Common myeloid progenitor, CD34-positive (primary cell): Measurements from ENCODE around the gene MAZ.
A peak's percentile ranks its signal among the peaks of the same experiment; 100 is the strongest.

ENCODE experiments used
- CTCF ChIA-PET: fragments of 350-600 bp; sonication (Branson Sonifier 250); formaldehyde crosslinking; loops from one replicate; lab custom pipeline; 2021; ENCODE audit warnings: antibody characterized with exemption; lab: Charles Lee
- POLR2A ChIA-PET: fragments of 350-600 bp; sonication (Branson Sonifier 250); formaldehyde crosslinking; loops from one replicate; lab custom pipeline; 2021; ENCODE audit warnings: antibody characterized with exemption; lab: Charles Lee
- DNase-seq, 3 donors: peaks; one replicate each; pipeline versions ENCODE4 v3.0.0 to v3.0.0-alpha.2; 2013
- H3K27ac ChIP-seq, 2 experiments: 1 replicate in 1 of 2; 2 replicates in 1 of 2; pipeline ENCODE4 v1.7.0; 2013; ENCODE audit warnings: inconsistent platforms in 2 of 2, low read length in 2 of 2, mild to moderate bottlenecking in 2 of 2, low read depth in 1 of 2, moderate library complexity in 1 of 2; ENCODE audit not compliant: severe bottlenecking in 2 of 2, insufficient read depth in 1 of 2, poor library complexity in 1 of 2
- H3K27me3 ChIP-seq, 5 experiments: replicated peaks in 2 of 5; 1 replicate in 3 of 5; 2 replicates in 2 of 5; pipeline versions ENCODE4 v1.6.1 to v1.7.0; 2013; ENCODE audit warnings: low read length in 4 of 5, mild to moderate bottlenecking in 2 of 5, moderate library complexity in 2 of 5, inconsistent platforms in 1 of 5; ENCODE audit not compliant: insufficient read depth in 5 of 5, control insufficient read depth in 4 of 5
- H3K36me3 ChIP-seq, 4 experiments: 1 replicate in 2 of 4; 2 replicates in 2 of 4; pipeline versions ENCODE4 v1.6.1 to v1.7.0; 2013; ENCODE audit warnings: low read length in 3 of 4, control low read depth in 1 of 4, mild to moderate bottlenecking in 1 of 4; ENCODE audit not compliant: control insufficient read depth in 4 of 4, insufficient read depth in 4 of 4
- H3K4me1 ChIP-seq, 4 experiments: 1 replicate in 3 of 4; 2 replicates in 1 of 4; pipeline versions ENCODE4 v1.6.1 to v1.7.1; 2013; ENCODE audit warnings: low read length in 3 of 4, mild to moderate bottlenecking in 3 of 4, control low read depth in 1 of 4, inconsistent platforms in 1 of 4, moderate library complexity in 1 of 4; ENCODE audit not compliant: control insufficient read depth in 4 of 4, insufficient read depth in 4 of 4; ENCODE audit errors: control extremely low read depth in 1 of 4
- H3K4me3 ChIP-seq, 7 experiments: 1 replicate in 4 of 7; 2 replicates in 3 of 7; pipeline versions ENCODE4 v1.5.1 to v1.7.0; 2013; ENCODE audit warnings: mild to moderate bottlenecking in 7 of 7, low read length in 6 of 7, moderate library complexity in 6 of 7, inconsistent platforms in 2 of 7, low read depth in 2 of 7, control low read depth in 1 of 7; ENCODE audit not compliant: insufficient read depth in 4 of 7, control insufficient read depth in 1 of 7; ENCODE audit errors: extremely low read depth in 1 of 7
- H3K9me3 ChIP-seq, 5 experiments: 1 replicate in 4 of 5; 2 replicates in 1 of 5; pipeline versions ENCODE4 v1.6.1 to v1.7.1; 2013; ENCODE audit warnings: low read length in 4 of 5, mild to moderate bottlenecking in 2 of 5, inconsistent platforms in 1 of 5, low read depth in 1 of 5, moderate library complexity in 1 of 5; ENCODE audit not compliant: control insufficient read depth in 4 of 5, insufficient read depth in 2 of 5; ENCODE audit errors: control extremely low read depth in 1 of 5
- WGBS: methylation state at CpG from one replicate; pipeline ENCODE4 v1.1.5; 2013; ENCODE audit not compliant: insufficient coverage; 5-methylcytosine and 5-hydroxymethylcytosine counted together

The MAZ gene

DNA sequence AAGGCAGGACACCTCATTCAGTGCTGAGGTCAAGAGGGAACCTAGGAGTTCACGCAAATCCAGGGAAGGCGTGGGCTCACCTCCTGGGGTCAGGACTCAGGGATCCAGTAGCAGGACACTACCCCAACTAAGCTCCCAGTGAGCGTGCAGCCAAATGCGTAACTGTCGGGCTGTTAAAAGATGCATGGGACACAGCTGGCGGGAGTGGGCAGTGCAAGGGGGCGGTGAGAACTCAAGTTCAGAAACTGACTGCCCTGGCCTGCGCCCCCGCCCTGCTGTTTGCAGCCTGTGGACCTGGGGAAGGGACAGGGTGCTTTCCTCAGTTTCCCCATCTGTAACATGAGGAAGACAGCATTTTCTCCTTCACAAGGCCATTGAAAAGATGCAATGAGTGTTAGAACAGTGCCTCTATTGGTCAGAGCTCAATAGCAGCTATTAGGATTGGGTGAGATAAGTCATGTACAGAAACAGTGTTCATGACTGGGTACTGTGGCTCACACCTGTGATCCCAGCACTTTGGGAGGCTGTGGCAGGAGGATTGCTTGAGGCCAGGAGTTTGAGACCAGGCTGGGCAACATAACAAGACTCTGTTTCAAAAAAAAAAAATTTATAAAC, 36.5 kb downstream of the MAZ start:
- Histone ChIP-seq H3K27me3 (no peaks in the 10 kb centered on the region), H3K4me3 (no peak overlapping the region), H3K9me3 (no peaks in the 10 kb centered on the region), H3K36me3 (peaks cover 0 to 75% (median 24%) of the 10 kb centered on the region in 4 experiments), H3K4me1 (no peaks in the 10 kb centered on the region), H3K27ac (no peak overlapping the region)
- ChIA-PET POLR2A (interaction anchor here (0.7 kb wide), 1 partner anchor 665 kb away, joined by 3 read pairs; no protein-coding TSS in a partner anchor), CTCF (interaction anchor here (0.6 to 1.7 kb wide), 2 partner anchors 14 to 18 kb away, joined by 3 to 4 read pairs; no protein-coding TSS in a partner anchor)
- DNase-seq = no peak
- 100% methylated on average over 7 of the region's 9 CpGs for WGBS

DNA sequence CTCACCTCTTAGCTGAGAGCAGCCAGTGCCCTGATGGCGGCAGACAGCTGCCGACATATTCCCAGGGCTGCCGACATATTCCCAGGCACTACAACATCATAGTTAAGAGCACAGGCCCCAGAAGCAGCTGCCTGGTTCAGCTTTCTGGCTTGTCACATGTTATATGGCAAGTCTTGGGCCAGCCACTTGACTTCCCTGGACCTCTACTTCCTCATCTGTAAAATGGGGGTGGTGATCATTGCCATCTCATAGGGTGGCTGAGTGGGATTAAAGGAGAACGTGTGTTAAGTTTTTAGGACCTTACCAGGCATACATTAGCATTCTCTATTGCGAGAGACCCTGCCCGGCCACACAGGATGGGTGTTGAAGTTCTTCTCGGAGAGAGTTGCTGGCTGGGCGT, 37.6 kb downstream of the MAZ start:
- H3K27ac ChIP-seq = no peak overlapping the region
- DNase-seq = no peak
- POLR2A ChIA-PET = no interaction called here
- no peaks in the 10 kb centered on the region for H3K4me1 ChIP-seq
- no peaks in the 10 kb centered on the region for H3K27me3 ChIP-seq
- no peaks in the 10 kb centered on the region for H3K9me3 ChIP-seq
- no peak overlapping the region for H3K4me3 ChIP-seq
- 95% methylated on average over 8 of the region's 8 CpGs for WGBS
- CTCF ChIA-PET = interaction anchor here (0.7 to 1.9 kb wide), 4 partner anchors 16 to 160 kb away, joined by 3 to 5 read pairs (median 4); partner anchors contain the start of gene PAGR1
- H3K36me3 ChIP-seq = peaks cover 0 to 67% (median 24%) of the 10 kb centered on the region in 4 experiments

DNA sequence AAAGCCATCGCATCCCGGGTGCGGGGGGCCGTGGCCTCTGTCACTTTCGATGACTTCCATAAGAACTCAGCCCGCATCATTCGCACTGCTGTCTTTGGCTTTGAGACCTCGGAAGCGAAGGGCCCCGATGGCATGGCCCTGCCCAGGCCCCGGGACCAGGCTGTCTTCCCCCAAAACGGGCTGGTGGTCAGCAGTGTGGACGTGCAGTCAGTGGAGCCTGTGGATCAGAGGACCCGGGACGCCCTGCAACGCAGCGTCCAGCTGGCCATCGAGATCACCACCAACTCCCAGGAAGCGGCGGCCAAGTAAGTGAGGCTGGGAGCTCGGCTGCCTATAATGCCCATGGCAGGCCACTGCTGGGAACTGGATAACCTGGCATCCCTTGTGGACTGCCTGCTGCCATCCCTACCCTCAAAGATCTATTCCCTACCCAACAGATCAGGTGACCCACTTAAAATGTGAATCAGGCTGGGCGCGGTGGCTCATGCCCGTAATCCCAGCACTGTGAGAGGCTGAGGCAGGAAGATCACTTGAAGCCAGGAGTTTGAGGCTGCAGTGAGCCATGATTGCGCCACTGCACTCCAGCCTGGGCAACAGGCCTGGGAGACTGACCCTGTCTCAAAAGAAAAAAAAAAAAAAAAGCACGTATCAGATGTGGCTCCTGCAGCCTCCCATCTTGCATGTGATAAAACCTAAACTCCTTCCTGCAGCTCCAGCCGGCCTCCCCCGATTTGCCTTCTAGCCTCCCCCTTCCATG, 38.4 kb downstream of the MAZ start:
- CTCF ChIA-PET = interaction anchor here (0.6 to 1.9 kb wide), 6 partner anchors 16 to 145 kb away, joined by 3 to 5 read pairs (median 3); partner anchors contain the start of gene PAGR1

DNA sequence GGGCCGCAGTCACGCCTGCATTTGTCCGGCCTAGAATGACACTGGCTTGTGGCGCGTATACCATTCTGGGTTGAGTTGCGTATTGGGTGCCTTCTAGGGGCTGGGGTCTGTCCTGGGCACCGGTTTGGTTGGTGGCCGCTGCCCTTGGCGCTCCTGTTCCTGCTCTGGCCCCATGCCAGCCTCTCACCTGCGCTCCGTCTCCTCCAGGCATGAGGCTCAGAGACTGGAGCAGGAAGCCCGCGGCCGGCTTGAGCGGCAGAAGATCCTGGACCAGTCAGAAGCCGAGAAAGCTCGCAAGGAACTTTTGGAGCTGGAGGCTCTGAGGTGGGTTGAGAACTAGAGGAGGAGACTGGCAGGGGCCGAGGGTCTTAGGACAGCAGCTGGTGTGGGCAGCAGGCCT, 39.3 kb downstream of the MAZ start:
- POLR2A ChIA-PET = interaction anchor here (0.6 kb wide), 1 partner anchor 1429 kb away, joined by 3 read pairs; no protein-coding TSS in a partner anchor
- Histone ChIP-seq H3K4me1 (no peaks in the 10 kb centered on the region), H3K27ac (no peak overlapping the region), H3K4me3 (no peak overlapping the region), H3K27me3 (no peaks in the 10 kb centered on the region), H3K36me3 (peaks cover 0 to 57% (median 17%) of the 10 kb centered on the region in 4 experiments), H3K9me3 (no peaks in the 10 kb centered on the region)
- CTCF ChIA-PET = interaction anchor here (0.6 to 1.9 kb wide), 4 partner anchors 16 to 146 kb away, joined by 3 to 5 read pairs (median 4); no protein-coding TSS in a partner anchor
- 97% methylated on average over 16 of the region's 18 CpGs for WGBS
- no peak for DNase-seq

More for the DNA sequence above, 38.4 kb downstream of the MAZ start:
- Histone ChIP-seq H3K27ac (no peak overlapping the region), H3K9me3 (no peaks in the 10 kb centered on the region), H3K36me3 (peaks cover 0 to 66% (median 21%) of the 10 kb centered on the region in 4 experiments), H3K4me3 (no peak overlapping the region), H3K4me1 (no peaks in the 10 kb centered on the region), H3K27me3 (no peaks in the 10 kb centered on the region)
- POLR2A ChIA-PET = interaction anchor here (0.6 kb wide), 1 partner anchor 1430 kb away, joined by 3 read pairs; no protein-coding TSS in a partner anchor
- 97% methylated on average over 26 of the region's 28 CpGs for WGBS
- no peak for DNase-seq

DNA sequence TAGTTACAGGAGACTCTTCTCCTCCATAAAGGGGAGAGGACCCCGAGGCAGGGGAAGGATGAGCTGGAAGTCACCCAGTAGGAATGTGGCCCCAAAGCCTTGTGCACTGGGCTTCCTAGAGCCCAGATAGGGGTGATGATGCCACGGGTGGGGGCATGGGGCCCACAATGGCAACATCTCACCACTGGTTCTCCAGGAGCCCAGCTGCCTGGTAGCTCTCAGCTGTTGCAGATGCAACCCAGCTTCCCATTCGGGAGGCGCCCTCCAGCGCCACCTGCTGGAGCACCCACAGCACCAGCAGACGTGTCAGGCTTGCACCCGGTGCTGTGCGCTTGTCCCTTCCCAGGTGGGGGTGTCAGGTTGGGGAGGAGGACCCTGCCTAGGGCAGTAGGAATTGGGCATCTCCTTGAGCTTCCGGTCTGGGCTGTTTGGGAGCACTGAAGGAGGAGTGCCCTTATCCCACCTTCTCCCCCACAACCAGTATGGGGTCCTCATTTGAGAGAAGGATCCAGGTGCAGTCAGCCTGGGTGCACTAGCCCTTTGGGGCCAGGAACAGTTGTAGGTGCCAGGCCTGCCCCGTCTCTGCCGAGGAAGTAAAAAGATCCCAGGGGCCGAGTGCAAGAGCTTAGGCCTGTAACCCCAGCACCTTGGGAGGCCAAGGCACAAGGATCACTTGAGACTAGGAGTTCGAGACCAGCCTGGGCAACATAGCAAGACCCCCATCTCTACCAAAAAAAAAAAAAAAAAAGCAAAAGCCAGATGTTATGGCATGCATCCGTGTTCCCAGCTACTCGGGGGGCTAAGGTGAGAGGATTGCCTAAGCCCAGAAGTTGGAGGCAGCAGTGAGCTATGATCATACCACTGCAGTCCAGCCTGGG, 42.3 kb downstream of the MAZ start:
- POLR2A ChIA-PET = no interaction called here
- CTCF ChIA-PET = interaction anchor here (0.5 to 2.3 kb wide), 38 partner anchors 8 to 255 kb away, joined by 3 to 24 read pairs (median 4); partner anchors contain the start of genes ASPHD1, CDIPT, KIF22 and MVP
- H3K9me3 ChIP-seq = no peaks in the 10 kb centered on the region
- 75% methylated on average over 5 of the region's 15 CpGs for WGBS
- no peaks in the 10 kb centered on the region for H3K27me3 ChIP-seq
- H3K4me1 ChIP-seq = no peaks in the 10 kb centered on the region
- DNase-seq = peak; percentile 61 to 78 (median 75)
- H3K4me3 ChIP-seq = no peak overlapping the region
- H3K36me3 ChIP-seq = peaks cover 0 to 37% (median 13%) of the 10 kb centered on the region in 4 experiments
- no peak overlapping the region for H3K27ac ChIP-seq

DNA sequence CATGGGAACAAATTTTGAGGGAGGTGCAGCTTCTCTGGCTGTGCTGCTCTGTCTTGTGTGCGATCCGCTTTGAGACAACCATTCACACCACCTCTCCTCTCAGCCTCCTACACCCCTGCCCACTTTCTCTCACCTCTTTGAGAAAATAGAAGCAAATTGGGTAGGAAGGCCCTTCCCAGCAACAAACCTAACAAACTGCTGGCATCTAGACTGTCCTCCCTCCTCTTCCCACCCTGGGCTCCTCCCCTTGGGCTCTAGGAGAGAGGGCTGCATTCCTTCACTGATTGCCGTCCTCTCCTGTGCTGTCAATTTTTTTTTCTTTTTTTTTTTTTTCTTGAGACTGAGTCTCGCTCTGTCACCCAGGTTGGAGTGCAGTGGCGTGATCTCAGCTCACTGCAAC, 43.2 kb downstream of the MAZ start:
- H3K27ac ChIP-seq = no peak overlapping the region
- no peaks in the 10 kb centered on the region for H3K27me3 ChIP-seq
- H3K4me1 ChIP-seq = no peaks in the 10 kb centered on the region
- peaks cover 0 to 29% (median 10%) of the 10 kb centered on the region in 4 experiments for H3K36me3 ChIP-seq
- no peak overlapping the region for H3K4me3 ChIP-seq
- H3K9me3 ChIP-seq = no peaks in the 10 kb centered on the region
- DNase-seq = no peak
- 97% methylated on average over 4 of the region's 5 CpGs for WGBS
- ChIA-PET CTCF (interaction anchor here (0.6 to 2.3 kb wide), 17 partner anchors 9 to 169 kb away, joined by 3 to 24 read pairs (median 6); partner anchors contain the start of genes ASPHD1, KIF22 and MVP), POLR2A (no interaction called here)
